Fibroblast of lung (primary cell): Measurements from ENCODE around the gene HMX3. TPM values are rescaled to one million over a fixed set of nuclear protein-coding genes. Genes with fewer than 3 reads are reported as not detected.

Experiments
- DNase-seq, 2 donors: peaks; one replicate each; pipeline versions ENCODE4 v3.0.0 to v3.0.0-alpha.2; 2010; ENCODE audit warnings: low read depth in 2 of 2
- H2AFZ ChIP-seq: 2 replicates; pipeline ENCODE4 v1.5.1; 2012; ENCODE audit warnings: low read length, control low read depth, inconsistent platforms
- H3K27ac ChIP-seq: 2 replicates; pipeline ENCODE4 v1.5.1; 2011; ENCODE audit warnings: low read length, control low read depth; ENCODE audit not compliant: insufficient read depth
- H3K27me3 ChIP-seq: 2 replicates; pipeline ENCODE4 v1.5.1; 2011; ENCODE audit warnings: mild to moderate bottlenecking, low read length; ENCODE audit not compliant: control insufficient read depth, insufficient read depth
- H3K36me3 ChIP-seq: 2 replicates; pipeline ENCODE4 v1.5.1; 2011; ENCODE audit warnings: low read length; ENCODE audit not compliant: control insufficient read depth, insufficient read depth
- H3K4me1 ChIP-seq: 2 replicates; pipeline ENCODE4 v1.5.1; 2011; ENCODE audit warnings: low read length; ENCODE audit not compliant: control insufficient read depth, insufficient read depth; ENCODE audit errors: extremely low read depth
- H3K4me2 ChIP-seq: 2 replicates; pipeline ENCODE4 v1.5.1; 2011; ENCODE audit warnings: low read length, control low read depth; ENCODE audit not compliant: insufficient read depth; ENCODE audit errors: extremely low read depth
- H3K4me3 ChIP-seq, 4 experiments: fragments of 200-600 bp in 1 of 4; sonication (generic) in 1 of 4; replicated peaks in 1 of 4; 2 replicates each; pipeline ENCODE4 v1.5.1; 2011 to 2016; ENCODE audit warnings: low read length in 4 of 4, low read depth in 3 of 4, mild to moderate bottlenecking in 3 of 4, control low read depth in 2 of 4, inconsistent platforms in 1 of 4, mixed read lengths in 1 of 4; ENCODE audit not compliant: insufficient read depth in 1 of 4; ENCODE audit errors: control extremely low read depth in 1 of 4
- H3K79me2 ChIP-seq: 2 replicates; pipeline ENCODE4 v1.5.1; 2012; ENCODE audit warnings: mild to moderate bottlenecking, low read length, inconsistent platforms; ENCODE audit not compliant: control insufficient read depth, insufficient read depth
- H3K9ac ChIP-seq: 2 replicates; pipeline ENCODE4 v1.5.1; 2011; ENCODE audit warnings: mild to moderate bottlenecking, low read length, control low read depth; ENCODE audit not compliant: insufficient read depth
- H3K9me3 ChIP-seq: 2 replicates; pipeline ENCODE4 v1.5.1; 2012; ENCODE audit warnings: low read depth, low read length; ENCODE audit not compliant: control insufficient read depth, insufficient read depth
- H4K20me1 ChIP-seq: 2 replicates; pipeline ENCODE4 v1.5.1; 2011; ENCODE audit warnings: low read length; ENCODE audit not compliant: control insufficient read depth, insufficient read depth; ENCODE audit errors: extremely low read depth
- EZH2 ChIP-seq: IDR thresholded peaks from 2 replicates; pipeline ENCODE4 v1.5.1; 2012; ENCODE audit warnings: low read length, control low read depth, mild to moderate bottlenecking; ENCODE audit errors: missing control alignments
- polyA plus RNA-seq, 2 donors: library from polyadenylated mRNA; depleted of rRNA in 1 of 2; stranded (reverse) in 1 of 2; unstranded in 1 of 2; fragments of >200 nt; gene quantifications; 2 replicates each; pipeline ENCODE4 v1.2.1, GENCODE V29; 2011 to 2012; ENCODE audit warnings: missing spikeins in 1 of 2
- total RNA-seq: library from RNA; depleted of rRNA; stranded (reverse); fragments of >200 nt; gene quantifications from 2 replicates; pipeline ENCODE4 v1.2.1, GENCODE V29; 2014
- TF ChIP-seq, protein P1 (sequence below), 2 donors: IDR thresholded peaks in 1 of 2; conservative IDR thresholded peaks in 1 of 2; 1 replicate in 1 of 2; 2 replicates in 1 of 2; pipeline ENCODE4 v1.5.1; 2011 to 2012; ENCODE audit warnings: low read length in 2 of 2, control low read depth in 1 of 2, inconsistent platforms in 1 of 2, low read depth in 1 of 2, mild to moderate bottlenecking in 1 of 2

HMX3 gene
- total and polyA plus RNA-seq, 2 donors (not counting 1 experiment from before 2014, with no cell fraction given), result not detected

DNA sequence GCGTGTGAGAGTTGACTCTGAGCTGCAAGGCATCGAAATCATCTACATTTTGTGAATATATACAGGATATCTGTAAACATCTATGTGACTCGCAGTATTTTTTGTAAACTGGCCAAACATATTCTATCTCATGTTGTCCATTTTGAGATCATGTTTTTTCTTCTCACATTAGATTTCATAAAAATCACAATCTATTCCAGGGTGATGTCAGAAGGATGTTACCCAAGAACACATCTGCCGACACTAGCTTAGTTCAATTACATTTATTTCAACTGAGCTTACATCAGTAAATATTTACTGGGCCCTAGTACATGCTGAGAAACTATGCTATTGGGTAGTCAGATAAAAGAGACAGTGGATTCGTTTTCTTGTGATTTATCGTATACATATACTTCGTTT is 16.0 kb downstream of the HMX3 start:
- TF ChIP-seq EZH2, result no peak
- TF ChIP-seq, protein P1, sequence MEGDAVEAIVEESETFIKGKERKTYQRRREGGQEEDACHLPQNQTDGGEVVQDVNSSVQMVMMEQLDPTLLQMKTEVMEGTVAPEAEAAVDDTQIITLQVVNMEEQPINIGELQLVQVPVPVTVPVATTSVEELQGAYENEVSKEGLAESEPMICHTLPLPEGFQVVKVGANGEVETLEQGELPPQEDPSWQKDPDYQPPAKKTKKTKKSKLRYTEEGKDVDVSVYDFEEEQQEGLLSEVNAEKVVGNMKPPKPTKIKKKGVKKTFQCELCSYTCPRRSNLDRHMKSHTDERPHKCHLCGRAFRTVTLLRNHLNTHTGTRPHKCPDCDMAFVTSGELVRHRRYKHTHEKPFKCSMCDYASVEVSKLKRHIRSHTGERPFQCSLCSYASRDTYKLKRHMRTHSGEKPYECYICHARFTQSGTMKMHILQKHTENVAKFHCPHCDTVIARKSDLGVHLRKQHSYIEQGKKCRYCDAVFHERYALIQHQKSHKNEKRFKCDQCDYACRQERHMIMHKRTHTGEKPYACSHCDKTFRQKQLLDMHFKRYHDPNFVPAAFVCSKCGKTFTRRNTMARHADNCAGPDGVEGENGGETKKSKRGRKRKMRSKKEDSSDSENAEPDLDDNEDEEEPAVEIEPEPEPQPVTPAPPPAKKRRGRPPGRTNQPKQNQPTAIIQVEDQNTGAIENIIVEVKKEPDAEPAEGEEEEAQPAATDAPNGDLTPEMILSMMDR (conservative IDR thresholded peaks at IDR 0.05 in 1 of 2, IDR thresholded peaks at IDR 0.05 in 1 of 2; ENCODE audit: low read depth in 1 of 2, low read length in 2 of 2), result no peak
- peaks cover 2% of the 10 kb centered on the region for H3K36me3 ChIP-seq
- DNase-seq, result no peak
- H3K4me3 ChIP-seq, result no peak overlapping the region
- H3K27me3 ChIP-seq, result peaks cover 57% of the 10 kb centered on the region
- H3K9ac ChIP-seq, result no peak overlapping the region
- no peaks in the 10 kb centered on the region for H3K9me3 ChIP-seq
- peaks cover 25% of the 10 kb centered on the region for H3K79me2 ChIP-seq
- no peak overlapping the region for H3K27ac ChIP-seq
- H2AFZ ChIP-seq, result no peak overlapping the region
- H3K4me2 ChIP-seq, result no peak overlapping the region
- peaks cover 2% of the 10 kb centered on the region for H4K20me1 ChIP-seq
- peaks cover 2% of the 10 kb centered on the region for H3K4me1 ChIP-seq

DNA sequence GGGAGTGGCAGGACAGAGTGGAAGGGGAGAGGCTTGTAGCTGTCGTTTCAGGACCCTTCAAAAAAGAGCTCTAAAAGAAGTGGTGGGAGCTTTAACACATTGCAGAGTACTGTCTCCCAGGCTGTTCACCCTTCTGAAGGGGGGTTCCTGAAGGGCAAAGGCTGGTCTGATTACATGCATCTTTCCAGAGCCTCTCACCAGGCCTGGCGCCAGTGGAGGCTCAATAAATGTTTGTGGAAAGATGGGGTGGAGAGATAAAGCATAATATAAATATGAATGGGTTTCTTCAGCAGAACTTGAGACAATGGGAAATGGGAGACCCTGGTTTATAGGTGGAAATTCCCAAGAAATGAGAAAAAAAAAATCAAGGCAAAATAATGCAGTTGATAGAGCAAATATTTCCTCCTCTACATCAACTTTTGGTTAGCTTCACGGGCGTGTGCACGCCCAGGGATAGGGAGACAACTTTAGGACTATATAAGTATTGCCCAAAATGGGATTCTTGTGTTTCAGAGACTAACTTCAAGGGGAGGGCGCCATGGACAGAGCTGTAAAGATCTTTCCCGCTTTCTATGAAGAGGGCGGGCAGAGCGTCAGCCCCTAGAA is 17.8 kb downstream of the HMX3 start:
- H3K36me3 ChIP-seq, result peaks cover 2% of the 10 kb centered on the region
- peaks cover 4% of the 10 kb centered on the region for H3K4me1 ChIP-seq
- no peaks in the 10 kb centered on the region for H3K9me3 ChIP-seq
- H3K4me3 ChIP-seq, result peak overlapping the region in 1 of 4 experiments; percentile 19
- H3K27ac ChIP-seq, result no peak overlapping the region
- no peak overlapping the region for H3K4me2 ChIP-seq
- H4K20me1 ChIP-seq, result peaks cover 2% of the 10 kb centered on the region
- no peak overlapping the region for H3K9ac ChIP-seq
- H3K27me3 ChIP-seq, result peaks cover 38% of the 10 kb centered on the region
- H3K79me2 ChIP-seq, result peaks cover 44% of the 10 kb centered on the region
- TF ChIP-seq EZH2, result no peak
- TF ChIP-seq, protein P1 (conservative IDR thresholded peaks at IDR 0.05 in 1 of 2, IDR thresholded peaks at IDR 0.05 in 1 of 2; ENCODE audit: low read depth in 1 of 2, low read length in 2 of 2), result no peak
- DNase-seq, result no peak
- no peak overlapping the region for H2AFZ ChIP-seq

DNA sequence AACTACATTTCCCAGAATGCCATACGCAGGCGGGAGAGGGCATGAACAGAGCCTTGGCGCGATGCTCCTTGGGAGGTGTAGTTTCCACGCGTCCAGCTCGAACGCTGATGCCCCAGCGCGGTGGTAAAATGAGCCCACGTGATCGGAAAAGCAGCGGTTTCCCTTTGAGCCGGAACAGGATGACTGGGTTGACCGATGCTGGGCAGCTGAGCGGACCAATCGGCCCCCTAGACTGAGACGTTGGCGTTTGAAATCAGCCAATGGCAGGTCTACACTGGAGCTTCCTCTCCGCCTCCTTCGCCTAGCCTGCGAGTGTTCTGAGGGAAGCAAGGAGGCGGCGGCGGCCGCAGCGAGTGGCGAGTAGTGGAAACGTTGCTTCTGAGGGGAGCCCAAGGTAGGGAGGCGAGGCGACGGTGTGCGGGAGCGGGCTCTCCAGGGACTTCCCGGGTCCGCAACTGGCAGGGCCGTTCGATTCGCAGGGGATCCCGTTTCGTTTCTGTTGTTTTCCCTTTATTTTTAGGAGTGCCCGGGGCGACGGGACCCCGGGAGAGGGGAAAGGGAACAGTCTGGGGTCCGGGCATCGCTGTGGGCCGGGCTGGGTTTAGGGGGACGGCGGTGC is 18.4 kb downstream of the HMX3 start, which contains the start of gene BUB3:
TSS of gene BUB3 (plus strand) at position 311 of the 619 bp plus-strand sequence. CDS start 516 bp downstream, outside the sequence.
- Histone ChIP-seq H3K36me3 (peaks cover 2% of the 10 kb centered on the region), H3K4me3 (peak within 1 kb of the TSS; percentile 69 to 94 (median 84)), H2AFZ (peak within 1 kb of the TSS; percentile 78), H3K79me2 (peaks cover 50% of the 10 kb centered on the region), H4K20me1 (peaks cover 2% of the 10 kb centered on the region), H3K9ac (peak within 1 kb of the TSS; percentile 93), H3K27me3 (peaks cover 32% of the 10 kb centered on the region), H3K4me1 (peaks cover 4% of the 10 kb centered on the region), H3K4me2 (peak within 1 kb of the TSS; percentile 93), H3K27ac (peak within 1 kb of the TSS; percentile 96), H3K9me3 (no peaks in the 10 kb centered on the region)
- DNase-seq, result peak; percentile 99
- no peak for TF ChIP-seq EZH2
- TF ChIP-seq, protein P1 (conservative IDR thresholded peaks at IDR 0.05 in 1 of 2, IDR thresholded peaks at IDR 0.05 in 1 of 2; ENCODE audit: low read depth in 1 of 2, low read length in 2 of 2), result peak; percentile 7 to 28
